B cell (primary cell): Measurements from ENCODE around the gene KCNT2.

Experiments
- EZH2 ChIP-seq: IDR thresholded peaks from 2 replicates; pipeline ENCODE4 v1.6.1; 2012; ENCODE audit warnings: borderline replicate concordance, low read depth, mild to moderate bottlenecking, moderate library complexity, low read length; ENCODE audit not compliant: insufficient read depth, poor library complexity, severe bottlenecking
- TF ChIP-seq, protein P1 (sequence below): fragments of 200-600 bp; IDR thresholded peaks from one replicate; pipeline ENCODE4 v1.8.0; 2022; ENCODE audit warnings: antibody characterized with exemption, mild to moderate bottlenecking

DNA sequence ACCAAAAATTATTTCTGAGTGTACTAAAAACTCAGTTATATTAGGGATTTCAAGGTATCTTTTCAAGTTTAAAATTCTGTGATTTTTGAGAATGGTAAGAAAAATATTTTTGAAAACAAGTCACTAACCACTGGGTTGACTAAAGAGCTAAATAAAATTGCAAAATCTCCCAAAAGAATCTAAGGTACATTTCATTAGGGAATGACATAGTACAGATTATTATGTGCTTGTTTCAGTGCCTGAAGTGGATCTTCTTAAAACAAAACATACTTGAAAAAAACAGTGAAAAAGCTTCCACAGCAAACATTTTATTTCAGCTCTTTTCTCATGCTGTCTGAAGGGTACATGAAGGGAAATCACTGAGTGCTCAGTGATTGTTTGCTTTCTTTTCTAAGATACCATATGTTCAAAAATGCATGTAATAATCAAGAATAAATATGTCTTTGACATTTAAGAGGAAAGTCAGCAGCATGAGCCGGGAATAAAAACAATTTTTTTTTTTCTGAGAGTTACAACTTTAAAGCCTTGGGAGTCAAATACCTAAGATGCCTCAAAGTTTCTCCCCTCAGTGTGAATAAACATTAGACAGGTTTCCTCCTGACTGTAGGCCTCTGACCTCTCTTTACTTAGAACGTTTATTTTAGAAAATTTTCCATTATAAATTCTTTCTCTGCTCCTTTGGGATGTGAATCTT lies 200.7 kb downstream of the KCNT2 start:
- TF ChIP-seq, protein P1, sequence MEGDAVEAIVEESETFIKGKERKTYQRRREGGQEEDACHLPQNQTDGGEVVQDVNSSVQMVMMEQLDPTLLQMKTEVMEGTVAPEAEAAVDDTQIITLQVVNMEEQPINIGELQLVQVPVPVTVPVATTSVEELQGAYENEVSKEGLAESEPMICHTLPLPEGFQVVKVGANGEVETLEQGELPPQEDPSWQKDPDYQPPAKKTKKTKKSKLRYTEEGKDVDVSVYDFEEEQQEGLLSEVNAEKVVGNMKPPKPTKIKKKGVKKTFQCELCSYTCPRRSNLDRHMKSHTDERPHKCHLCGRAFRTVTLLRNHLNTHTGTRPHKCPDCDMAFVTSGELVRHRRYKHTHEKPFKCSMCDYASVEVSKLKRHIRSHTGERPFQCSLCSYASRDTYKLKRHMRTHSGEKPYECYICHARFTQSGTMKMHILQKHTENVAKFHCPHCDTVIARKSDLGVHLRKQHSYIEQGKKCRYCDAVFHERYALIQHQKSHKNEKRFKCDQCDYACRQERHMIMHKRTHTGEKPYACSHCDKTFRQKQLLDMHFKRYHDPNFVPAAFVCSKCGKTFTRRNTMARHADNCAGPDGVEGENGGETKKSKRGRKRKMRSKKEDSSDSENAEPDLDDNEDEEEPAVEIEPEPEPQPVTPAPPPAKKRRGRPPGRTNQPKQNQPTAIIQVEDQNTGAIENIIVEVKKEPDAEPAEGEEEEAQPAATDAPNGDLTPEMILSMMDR: no peak
- no peak for TF ChIP-seq EZH2
